PC-9 (cell line): ENCODE results near the gene IRX4.

Source experiments
- EZH2 ChIP-seq: fragments of 200-600 bp; sonication (generic); IDR thresholded peaks from 2 replicates; pipeline ENCODE4 v1.8.0; 2017; ENCODE audit warnings: antibody characterized with exemption, low read depth
- TF ChIP-seq, protein P1 (sequence below): fragments of 200-600 bp; sonication (generic); conservative IDR thresholded peaks from 2 replicates; pipeline ENCODE4 v1.6.1; 2017; ENCODE audit warnings: mixed run types, antibody characterized with exemption, mild to moderate bottlenecking, moderate library complexity

GRCh38 chr5:1886846-1887587, 4.3 kb upstream of the IRX4 start:
- TF ChIP-seq, protein P1, sequence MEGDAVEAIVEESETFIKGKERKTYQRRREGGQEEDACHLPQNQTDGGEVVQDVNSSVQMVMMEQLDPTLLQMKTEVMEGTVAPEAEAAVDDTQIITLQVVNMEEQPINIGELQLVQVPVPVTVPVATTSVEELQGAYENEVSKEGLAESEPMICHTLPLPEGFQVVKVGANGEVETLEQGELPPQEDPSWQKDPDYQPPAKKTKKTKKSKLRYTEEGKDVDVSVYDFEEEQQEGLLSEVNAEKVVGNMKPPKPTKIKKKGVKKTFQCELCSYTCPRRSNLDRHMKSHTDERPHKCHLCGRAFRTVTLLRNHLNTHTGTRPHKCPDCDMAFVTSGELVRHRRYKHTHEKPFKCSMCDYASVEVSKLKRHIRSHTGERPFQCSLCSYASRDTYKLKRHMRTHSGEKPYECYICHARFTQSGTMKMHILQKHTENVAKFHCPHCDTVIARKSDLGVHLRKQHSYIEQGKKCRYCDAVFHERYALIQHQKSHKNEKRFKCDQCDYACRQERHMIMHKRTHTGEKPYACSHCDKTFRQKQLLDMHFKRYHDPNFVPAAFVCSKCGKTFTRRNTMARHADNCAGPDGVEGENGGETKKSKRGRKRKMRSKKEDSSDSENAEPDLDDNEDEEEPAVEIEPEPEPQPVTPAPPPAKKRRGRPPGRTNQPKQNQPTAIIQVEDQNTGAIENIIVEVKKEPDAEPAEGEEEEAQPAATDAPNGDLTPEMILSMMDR: no peak
- TF ChIP-seq EZH2: no peak
